Astrocyte of the hippocampus (primary cell): ENCODE results near the gene TBC1D16.

Experiments
- DNase-seq: peaks from one replicate; pipeline ENCODE4 v3.0.0; 2011; ENCODE audit warnings: low read depth, low spot score

TBC1D16 gene

DNA sequence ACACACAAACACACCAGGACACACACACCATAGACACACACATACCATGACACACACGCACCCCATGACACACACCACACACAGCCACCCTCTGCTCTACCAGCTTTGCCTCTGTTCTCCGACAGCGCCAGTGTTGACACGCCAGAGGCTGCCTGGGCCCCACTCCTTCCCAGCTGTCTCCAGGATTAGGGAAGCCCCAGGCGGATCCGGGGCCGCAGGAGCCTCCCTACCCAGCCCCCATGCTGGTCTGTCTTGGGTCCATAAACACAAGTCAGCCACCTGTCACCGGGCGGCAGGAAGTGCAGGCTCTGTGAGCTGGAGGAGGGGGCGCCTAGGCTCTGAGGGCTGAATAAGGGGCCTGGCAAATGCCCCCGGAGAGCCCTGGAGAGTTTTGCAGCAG lies 10.5 kb downstream of the TBC1D16 start:
- no peak for DNase-seq

DNA sequence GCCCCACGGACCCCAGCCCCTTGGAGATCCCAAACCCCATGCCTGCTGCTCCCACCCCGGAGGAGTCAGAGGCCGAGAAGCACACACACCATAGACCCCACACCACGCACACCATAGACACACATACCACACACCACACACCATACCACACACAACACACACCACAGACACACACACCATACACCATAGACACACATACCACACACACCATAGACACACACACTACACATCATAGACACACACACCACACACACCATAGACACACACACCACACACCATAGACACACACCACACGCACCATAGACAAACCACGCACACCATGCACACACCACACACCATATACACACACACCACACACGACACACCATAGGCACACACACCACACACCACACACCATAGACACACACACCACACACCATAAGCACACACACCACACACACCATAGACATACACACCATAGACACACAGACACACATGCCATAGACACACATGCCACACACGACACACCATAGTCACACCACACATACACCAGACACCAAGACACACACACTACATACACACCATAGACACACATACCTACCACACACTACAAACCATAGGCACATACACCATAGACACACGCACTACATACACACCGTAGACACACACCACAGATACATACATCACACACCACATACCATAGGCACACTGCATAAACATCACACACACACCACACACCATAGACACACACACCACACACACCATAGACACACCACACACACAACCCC lies 11.3 kb downstream of the TBC1D16 start:
- no peak for DNase-seq

GRCh38 chr17:80023481-80024205 lies 12.0 kb downstream of the TBC1D16 start:
- no peak for DNase-seq

- no peak for DNase-seq
Observed at GRCh38 chr17:80021600-80021999, 14.1 kb downstream of the TBC1D16 start.

DNA sequence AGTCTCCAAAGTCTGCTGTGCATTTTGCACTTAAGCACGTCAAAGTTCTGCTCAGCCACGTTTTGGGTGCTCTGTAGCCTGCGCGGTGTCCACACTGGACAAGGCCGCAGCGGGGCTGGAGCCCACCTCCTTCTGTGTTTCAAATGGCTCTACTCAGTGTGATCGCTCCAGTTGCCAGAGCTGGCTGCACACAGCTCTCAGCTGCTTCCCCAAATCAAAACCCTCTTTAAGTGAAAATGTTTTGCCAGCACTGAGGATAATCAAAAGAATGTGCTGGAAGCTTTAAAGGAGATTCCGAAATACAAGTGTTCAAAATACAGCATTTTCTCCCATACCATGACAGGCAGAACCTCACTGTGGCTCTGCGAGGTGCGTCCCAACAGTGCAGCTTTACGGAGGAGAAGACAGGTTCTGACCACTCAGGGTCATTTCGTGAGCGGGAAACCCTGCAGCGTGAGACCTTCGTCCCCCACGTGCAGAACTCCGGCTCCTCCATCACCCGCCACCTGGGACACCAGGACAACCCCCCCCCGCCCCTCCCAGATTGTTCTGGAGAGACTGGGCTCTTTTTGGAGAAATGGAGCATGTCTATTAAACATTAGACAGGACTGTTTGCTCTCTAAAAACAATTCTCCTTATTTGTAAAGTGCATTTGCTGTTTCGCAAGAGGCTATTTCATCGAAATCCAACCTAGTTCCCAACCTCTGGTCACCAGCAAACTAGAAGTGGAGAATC lies 16.6 kb downstream of the TBC1D16 start:
- DNase-seq, result no peak

DNA sequence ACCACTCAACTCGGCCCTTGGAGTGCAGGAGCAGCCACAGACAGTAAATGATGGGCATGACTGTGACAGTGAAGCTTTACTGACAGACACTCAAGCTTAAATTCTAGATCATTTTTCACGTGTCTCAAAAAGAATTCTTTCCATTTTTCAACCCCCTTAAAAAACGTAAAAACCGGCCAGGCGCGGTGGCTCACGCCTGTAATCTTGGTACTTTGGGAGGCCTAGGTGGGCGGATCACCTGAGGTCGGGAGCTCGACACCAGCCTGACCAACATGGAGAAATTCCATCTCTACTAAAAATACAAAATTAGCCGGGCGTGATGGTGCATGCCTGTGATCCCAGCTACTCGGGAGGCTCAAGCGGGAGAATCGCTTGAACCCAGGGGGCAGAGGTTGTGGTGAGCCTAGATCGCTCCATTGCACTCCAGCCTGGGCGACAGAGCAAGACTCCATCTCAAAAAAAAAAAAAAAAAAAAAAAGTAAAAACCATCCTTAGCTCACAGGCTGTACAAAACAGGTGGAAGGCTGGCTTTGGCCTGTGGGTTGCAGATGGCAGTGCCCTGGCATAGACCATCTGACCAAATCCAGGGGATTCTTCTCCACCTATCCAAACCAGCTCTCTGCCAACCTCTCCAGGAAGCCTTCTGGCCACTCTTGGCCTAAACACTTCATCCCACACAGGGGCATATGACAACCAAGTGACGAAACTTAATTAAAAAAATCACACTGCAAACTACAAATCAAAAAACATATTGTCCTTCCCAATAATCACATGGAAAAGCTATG lies 18.3 kb downstream of the TBC1D16 start:
- no peak for DNase-seq

GRCh38 chr17:80012765-80013741 lies 22.6 kb downstream of the TBC1D16 start:
- no peak for DNase-seq

GRCh38 chr17:80011989-80012555 lies 23.6 kb downstream of the TBC1D16 start:
- no peak for DNase-seq

DNA sequence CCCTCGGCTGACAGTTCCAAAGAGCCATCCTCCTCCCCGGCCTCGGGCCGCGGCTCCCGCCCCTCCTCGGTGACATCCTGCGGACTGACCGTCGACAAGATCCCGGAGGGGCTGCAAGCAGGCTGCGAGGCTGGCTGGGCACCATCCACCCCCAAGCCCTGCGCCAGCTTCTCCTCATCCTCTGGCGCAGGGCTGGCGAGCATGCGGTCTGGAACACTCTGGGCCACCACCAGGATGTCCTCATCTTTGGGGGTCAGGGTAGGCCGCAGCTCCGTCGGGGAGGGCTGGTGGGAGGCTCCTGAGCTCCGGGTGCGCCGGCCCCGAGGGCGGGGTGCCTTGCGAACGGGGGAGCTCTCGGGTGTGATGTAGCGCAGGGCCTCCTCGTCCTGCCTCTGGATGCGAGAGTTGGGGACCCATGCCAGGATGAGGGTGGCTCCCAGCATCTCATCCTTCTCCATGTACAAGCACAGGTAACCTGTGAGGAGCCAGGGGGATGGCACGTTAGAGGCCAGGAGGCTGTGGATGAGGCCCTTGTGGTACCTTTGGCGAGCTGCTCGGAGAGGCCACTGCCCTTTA lies 25.3 kb downstream of the TBC1D16 start:
- no peak for DNase-seq

DNA sequence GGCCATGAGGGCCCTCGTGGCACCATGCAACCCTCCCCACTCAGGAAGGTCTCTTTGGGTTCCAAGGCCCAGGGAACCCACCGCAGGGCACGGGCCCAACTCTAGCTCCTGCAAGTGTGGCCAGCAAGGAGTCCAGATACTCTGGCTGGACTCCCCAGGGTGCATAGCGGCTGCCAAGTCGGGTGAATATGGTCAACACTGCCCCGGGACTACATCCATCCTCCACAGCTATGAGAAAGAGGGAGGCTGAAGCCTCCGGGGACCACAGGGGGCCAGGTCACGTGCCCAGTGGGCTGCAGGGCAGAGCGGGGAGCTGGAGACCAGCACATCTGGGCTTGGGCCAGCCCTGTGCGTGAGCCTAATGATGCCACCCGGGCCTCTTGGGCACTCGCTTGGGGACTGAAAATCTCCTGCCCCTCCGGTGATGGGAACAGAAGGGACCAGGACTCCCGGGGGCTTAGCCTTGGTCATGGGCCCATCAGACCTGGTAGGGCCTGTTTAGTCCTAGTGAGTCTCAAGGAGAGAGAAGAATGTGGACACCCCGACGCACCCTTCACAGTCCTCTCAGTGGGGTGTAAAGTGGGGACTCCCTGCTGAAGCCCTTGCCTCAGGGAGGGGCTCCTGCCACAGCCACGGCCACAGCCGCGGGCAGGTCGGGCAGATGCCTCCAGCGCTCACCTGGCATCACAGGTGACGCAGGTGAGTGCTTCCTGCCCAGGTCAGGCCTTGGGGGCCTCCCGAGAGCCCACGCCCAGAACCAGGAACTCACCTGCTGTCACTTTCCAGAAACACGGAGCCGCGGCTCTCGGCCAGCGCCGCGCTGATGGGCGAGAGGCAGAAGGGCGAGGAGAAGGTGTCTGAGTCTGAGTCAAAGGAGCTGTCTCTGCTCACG lies 26.0 kb downstream of the TBC1D16 start:
- DNase-seq, result no peak

DNA sequence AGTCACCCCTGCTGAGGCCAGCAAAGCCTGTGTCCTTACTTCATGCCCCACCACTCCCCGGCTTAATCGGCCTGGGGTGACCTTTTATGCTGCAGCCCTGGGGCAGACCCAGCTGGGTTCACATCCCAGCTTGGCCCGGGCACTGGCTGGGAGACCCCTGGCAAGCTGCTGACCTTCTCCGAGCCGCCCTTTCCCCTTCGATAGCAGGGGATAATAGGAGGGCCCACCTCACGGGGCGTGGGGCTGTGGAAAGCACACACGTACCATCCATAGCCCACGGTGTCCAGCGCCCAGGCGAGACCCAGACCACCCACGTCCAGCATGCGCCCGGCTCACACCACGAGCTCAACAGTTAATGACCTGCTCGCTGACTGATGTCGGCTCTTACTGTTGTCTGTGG lies 26.8 kb downstream of the TBC1D16 start:
- no peak for DNase-seq

DNA sequence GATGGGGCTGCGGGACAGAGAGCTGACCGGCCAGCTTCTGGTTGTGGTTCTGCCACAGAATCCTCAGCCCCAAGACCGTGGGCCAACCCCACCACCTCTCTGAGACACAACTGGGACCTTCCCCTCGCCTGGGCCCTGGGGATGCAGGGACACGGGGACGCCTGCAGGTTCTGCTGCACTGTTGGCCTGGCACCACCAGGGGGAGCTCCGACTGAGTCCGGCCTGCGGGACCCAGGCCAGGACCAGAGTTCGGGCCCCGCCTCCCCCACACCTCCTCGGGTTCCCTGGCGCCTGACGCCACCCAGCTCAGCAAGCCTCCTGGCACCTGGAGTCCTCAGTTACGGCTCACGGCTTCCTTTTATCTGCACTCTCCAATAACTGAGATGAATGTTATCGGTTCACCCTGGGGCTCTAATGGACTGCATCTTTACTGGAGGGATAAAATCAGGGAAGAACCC lies 27.3 kb downstream of the TBC1D16 start:
- peak; percentile 85 for DNase-seq

GRCh38 chr17:80007939-80008338 lies 27.7 kb downstream of the TBC1D16 start:
- no peak for DNase-seq

GRCh38 chr17:80006811-80007752 lies 28.6 kb downstream of the TBC1D16 start:
- no peak for DNase-seq

DNA sequence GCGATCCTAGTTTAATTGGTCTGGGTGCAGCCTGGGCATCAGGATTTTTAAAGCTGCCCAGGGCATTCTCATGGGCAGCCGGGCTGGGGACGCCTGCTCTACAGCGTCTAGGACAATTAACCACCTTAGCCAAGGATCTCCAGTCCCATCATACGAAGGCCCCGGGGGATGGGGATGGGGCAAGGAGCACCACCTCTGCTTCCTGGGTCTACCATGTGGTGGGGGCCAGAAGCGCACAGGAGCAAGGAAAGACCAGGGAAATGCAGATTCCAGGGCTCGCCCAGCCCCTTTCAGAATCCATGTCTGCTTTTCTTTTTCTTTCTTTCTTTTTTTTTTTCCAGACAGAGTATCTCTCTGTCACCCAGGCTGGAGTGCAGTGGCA lies 29.3 kb downstream of the TBC1D16 start:
- no peak for DNase-seq

DNA sequence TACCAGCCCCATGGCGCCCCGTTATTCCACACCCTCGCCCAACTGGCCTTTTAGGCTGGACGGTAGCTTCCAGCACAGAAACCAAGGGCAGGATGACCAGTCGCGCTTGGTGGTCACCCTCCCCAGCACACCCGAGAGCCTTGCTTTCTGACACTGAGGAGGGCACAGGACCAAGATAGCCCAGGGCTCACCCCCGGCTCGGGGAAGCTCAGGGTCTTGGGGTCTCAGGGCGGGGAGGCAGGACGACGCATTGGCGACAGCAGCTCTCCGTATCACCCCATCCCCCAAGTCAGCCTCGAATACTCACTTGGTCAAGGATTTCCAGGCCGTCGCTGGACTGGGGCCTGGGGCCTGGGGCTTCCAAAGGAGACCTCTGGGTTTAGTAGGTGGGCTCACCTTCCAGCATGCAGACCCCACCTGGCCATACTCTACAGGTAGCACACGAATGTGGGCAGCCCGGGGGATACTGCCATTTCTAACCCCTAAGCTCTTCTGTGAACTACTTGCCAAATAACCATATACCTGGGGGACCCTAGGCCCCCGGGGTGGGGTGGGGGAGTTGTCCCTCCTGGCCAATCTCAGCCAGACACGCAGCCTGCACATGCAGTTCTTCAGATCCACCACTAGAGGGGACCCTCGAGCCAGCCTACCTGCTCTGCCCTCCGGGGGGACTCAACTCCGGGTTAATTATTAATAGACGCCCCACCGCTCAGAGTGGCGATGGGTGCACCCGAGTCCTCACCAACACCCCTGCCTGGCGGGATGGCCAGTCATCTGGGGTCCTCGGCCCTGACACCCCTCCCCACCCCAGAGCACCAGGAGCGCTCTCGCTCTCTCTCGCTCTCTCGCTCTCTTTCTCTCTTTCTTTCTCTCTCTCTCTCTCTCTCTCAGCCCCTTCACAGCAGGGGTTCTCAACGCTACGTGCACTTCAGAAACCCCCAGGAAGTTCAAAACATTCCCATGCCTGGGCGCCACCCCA lies 30.0 kb downstream of the TBC1D16 start:
- DNase-seq, result peak; percentile 73
